NAMALWA (cell line): ENCODE measurements around the gene RLN2.

Experiments
- DNase-seq: peaks from one replicate; pipeline ENCODE4 v3.0.0-alpha.2; 2015; ENCODE audit warnings: low spot score

Gene RLN2

DNA sequence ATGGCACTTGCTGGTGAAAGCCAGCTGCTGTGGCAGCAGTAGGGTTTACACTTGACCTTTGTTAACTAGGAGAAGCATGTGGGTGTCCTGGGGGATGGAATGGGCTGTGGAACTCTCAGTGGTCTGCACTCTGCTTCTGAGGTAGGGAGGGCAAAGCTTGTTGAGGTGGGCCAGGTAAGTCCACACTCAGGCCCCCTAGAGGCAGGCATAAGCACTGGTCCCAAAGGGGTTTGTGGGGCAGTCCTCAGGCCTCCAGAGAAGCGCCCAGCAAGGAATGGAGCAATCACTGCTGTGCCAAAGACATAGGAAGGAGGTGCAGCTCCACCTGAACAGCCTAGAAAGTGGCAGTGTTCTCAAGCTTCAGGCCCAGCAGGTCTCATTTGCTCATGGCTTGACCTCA, 38.6 kb downstream of the RLN2 start:
- DNase-seq: no peak

DNA sequence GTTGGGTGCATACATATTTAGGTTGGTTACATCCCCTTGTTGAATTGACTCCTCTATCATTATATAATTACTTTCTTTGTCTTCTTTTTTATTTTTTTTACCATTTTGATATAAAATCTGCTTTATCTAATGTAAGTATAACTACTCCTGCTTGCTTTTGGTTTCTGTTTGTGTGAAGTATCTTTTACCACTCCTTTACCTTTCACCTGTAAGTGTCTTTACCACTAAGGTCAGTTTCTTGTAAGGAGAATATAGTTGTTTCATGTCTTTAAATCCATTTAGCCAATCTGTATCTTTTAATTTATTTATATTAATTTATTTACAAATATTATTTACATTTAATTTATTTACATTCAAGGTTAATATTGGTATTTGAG, 40.3 kb downstream of the RLN2 start:
- no peak for DNase-seq

DNA sequence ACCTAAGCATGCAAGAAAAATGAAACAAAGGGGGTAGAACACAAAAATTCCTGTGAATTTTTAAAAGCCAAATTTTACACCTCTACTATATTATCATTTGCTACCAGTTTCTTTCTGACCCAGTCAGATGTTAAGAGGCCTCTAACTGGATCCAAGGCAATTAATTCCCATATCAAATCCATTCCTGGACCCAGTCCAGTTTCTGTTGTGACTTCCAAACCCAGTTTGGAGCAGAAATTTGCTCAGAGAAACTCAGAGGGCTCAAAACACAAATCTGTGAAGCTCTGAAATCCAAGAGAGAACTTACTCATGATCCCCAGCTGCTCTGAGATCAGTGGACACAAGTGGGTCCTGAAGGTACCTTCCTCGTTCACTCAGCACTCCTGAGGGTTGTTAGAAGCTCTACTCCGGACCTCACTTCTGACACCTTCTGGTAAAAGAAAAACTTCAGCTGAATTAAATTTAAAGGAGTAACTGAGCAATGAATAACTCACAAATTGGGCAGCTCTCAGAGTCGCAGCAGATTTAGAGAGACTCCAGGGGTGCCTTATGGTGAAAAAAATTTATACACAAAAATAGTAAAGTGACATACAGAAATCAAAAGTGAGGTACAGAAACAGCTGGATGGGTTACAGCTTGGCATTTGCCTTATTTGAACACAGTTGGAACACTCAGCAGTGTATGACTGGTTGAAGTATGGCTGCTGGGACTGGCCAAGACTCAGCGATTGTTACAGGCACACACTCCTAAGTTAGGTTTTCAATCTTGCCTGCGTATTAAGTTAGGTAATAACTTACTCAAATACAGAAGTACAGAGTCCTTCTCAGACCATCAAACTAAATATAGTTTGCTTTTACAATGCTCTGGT, 40.9 kb downstream of the RLN2 start:
- DNase-seq: peak; percentile 49
